HepG2 (cell line): ENCODE results near the gene STX1B. TPM values are rescaled to one million over a fixed set of nuclear protein-coding genes. Genes with fewer than 3 reads are reported as not detected.

Source experiments
- CBX2 ChIP-seq, 2 experiments: fragments of 200-600 bp in 1 of 2; sonication (generic); formaldehyde crosslinking in 1 of 2; IDR thresholded peaks; 2 replicates each; pipeline versions ENCODE4 v1.7.0 to v1.8.1; 2018 to 2022; ENCODE audit warnings: low read depth in 2 of 2, low read length in 1 of 2, mild to moderate bottlenecking in 1 of 2, missing genetic modification reagents in 1 of 2
- ETV6 ChIP-seq: sonication (generic); formaldehyde crosslinking; conservative IDR thresholded peaks from 2 replicates; pipeline ENCODE4 v1.4.0; 2020; ENCODE audit warnings: missing genetic modification reagents
- FOXC1 ChIP-seq: sonication (generic); formaldehyde crosslinking; IDR thresholded peaks from 2 replicates; pipeline ENCODE4 v1.8.0; 2022; ENCODE audit warnings: mild to moderate bottlenecking, missing genetic modification reagents, borderline replicate concordance
- FOXP1 ChIP-seq, 2 experiments: fragments of 450-650 bp in 1 of 2; IDR thresholded peaks; 2 replicates each; pipeline ENCODE4 v1.6.1; 2017 to 2018; ENCODE audit warnings: antibody characterized with exemption in 1 of 2
- GABPB1 ChIP-seq: IDR thresholded peaks from 2 replicates; pipeline ENCODE4 v1.6.1; 2016; ENCODE audit warnings: mild to moderate bottlenecking, missing genetic modification reagents, moderate library complexity, missing compliant biosample characterization
- GPN1 ChIP-seq: sonication (generic); formaldehyde crosslinking; IDR thresholded peaks from 2 replicates; pipeline ENCODE4 v1.5.1; 2020; ENCODE audit warnings: missing genetic modification reagents, borderline replicate concordance
- HMG20A ChIP-seq: IDR thresholded peaks from 2 replicates; pipeline ENCODE4 v1.6.1; 2016; ENCODE audit warnings: borderline replicate concordance
- HNRNPH1 ChIP-seq: fragments of 200-400 bp; formaldehyde crosslinking; optimal IDR thresholded peaks from 2 replicates; pipeline ENCODE3; 2017; ENCODE audit warnings: mild to moderate bottlenecking, low read depth, low read length
- MATR3 ChIP-seq: sonication (generic); formaldehyde crosslinking; IDR thresholded peaks from 2 replicates; pipeline ENCODE4 v1.4.0; 2020; ENCODE audit warnings: missing genetic modification reagents
- MYNN ChIP-seq: sonication (generic); formaldehyde crosslinking; IDR thresholded peaks from 2 replicates; pipeline ENCODE4 v1.4.0; 2020; ENCODE audit warnings: mild to moderate bottlenecking, low read depth, missing genetic modification reagents
- MYPOP ChIP-seq: sonication (generic); formaldehyde crosslinking; IDR thresholded peaks from 2 replicates; pipeline ENCODE4 v1.8.1; 2023; ENCODE audit warnings: mild to moderate bottlenecking, moderate library complexity, missing genetic modification reagents
- NRL ChIP-seq: sonication (generic); formaldehyde crosslinking; IDR thresholded peaks from 2 replicates; pipeline ENCODE4 v1.5.0; 2020; ENCODE audit warnings: missing genetic modification reagents, mild to moderate bottlenecking, moderate library complexity, borderline replicate concordance
- PAX8 ChIP-seq: sonication (generic); formaldehyde crosslinking; IDR thresholded peaks from 2 replicates; pipeline ENCODE4 v1.8.0; 2022; ENCODE audit warnings: mild to moderate bottlenecking, missing genetic modification reagents, borderline replicate concordance
- SATB2 ChIP-seq: sonication (generic); formaldehyde crosslinking; IDR thresholded peaks from 2 replicates; pipeline ENCODE4 v1.5.0; 2020; ENCODE audit warnings: missing genetic modification reagents
- SOX6 ChIP-seq, 2 experiments: fragments of 450-650 bp in 1 of 2; sonication (generic) in 1 of 2; formaldehyde crosslinking in 1 of 2; IDR thresholded peaks; 2 replicates each; pipeline versions ENCODE4 v1.4.0 to v1.6.1; 2017 to 2020; ENCODE audit warnings: antibody characterized with exemption in 1 of 2, mild to moderate bottlenecking in 1 of 2, missing genetic modification reagents in 1 of 2
- SPEN ChIP-seq: sonication (generic); formaldehyde crosslinking; IDR thresholded peaks from 2 replicates; pipeline ENCODE4 v1.5.1; 2020; ENCODE audit warnings: low read depth, mild to moderate bottlenecking, missing genetic modification reagents
- TBL1XR1 ChIP-seq: fragments of 150-350 bp; IDR thresholded peaks from 2 replicates; pipeline ENCODE4 v1.6.1; 2014; ENCODE audit warnings: borderline replicate concordance, low read length; ENCODE audit not compliant: partially characterized antibody
- ZFP36 ChIP-seq: fragments of 150-350 bp; IDR thresholded peaks from 2 replicates; pipeline ENCODE4 v1.6.1; 2018; ENCODE audit warnings: borderline replicate concordance, low read length, low read depth; ENCODE audit not compliant: partially characterized antibody
- ZNF180 ChIP-seq: sonication (generic); formaldehyde crosslinking; IDR thresholded peaks from 2 replicates; pipeline ENCODE4 v1.4.0; 2020; ENCODE audit warnings: low read depth, missing genetic modification reagents, borderline replicate concordance
- ZNF552 ChIP-seq: sonication (generic); formaldehyde crosslinking; IDR thresholded peaks from 2 replicates; pipeline ENCODE4 v1.9.0; 2022; ENCODE audit warnings: missing genetic modification reagents, mild to moderate bottlenecking, borderline replicate concordance
- ZNF570 ChIP-seq: sonication (generic); formaldehyde crosslinking; IDR thresholded peaks from 2 replicates; pipeline ENCODE4 v1.4.0; 2020; ENCODE audit warnings: mild to moderate bottlenecking, missing genetic modification reagents, borderline replicate concordance
- ZNF644 ChIP-seq: IDR thresholded peaks from 2 replicates; pipeline ENCODE4 v1.6.1; 2016; ENCODE audit warnings: low read depth
- polyA plus RNA-seq, 8 experiments: library from polyadenylated mRNA; depleted of rRNA in 3 of 8; stranded (reverse) in 7 of 8; unstranded in 1 of 8; fragments of >200 nt; fragmentation: Illumina TruSeq in 4 of 8; extraction: Trizol in 4 of 8; gene quantifications; 2 replicates each; pipeline versions ENCODE4 v1.2.1 to v1.2.3, GENCODE V29; 2011 to 2016; ENCODE audit warnings: low read depth in 4 of 8, missing spikeins in 1 of 8, mixed read lengths in 1 of 8; ENCODE audit not compliant: insufficient read depth in 1 of 8
- total RNA-seq, 5 experiments: library from RNA; depleted of rRNA; stranded (reverse); fragments of >200 nt; fragmentation: Illumina TruSeq; extraction: Trizol; gene quantifications; 2 replicates each; pipeline ENCODE4 v1.2.3, GENCODE V29; 2016; ENCODE audit warnings: low read depth in 1 of 5
- TF ChIP-seq, protein P1 (sequence below): sonication (generic); formaldehyde crosslinking; IDR thresholded peaks from 2 replicates; pipeline ENCODE4 v1.5.0; 2020; ENCODE audit warnings: mild to moderate bottlenecking, missing genetic modification reagents, borderline replicate concordance

STX1B gene
- total and polyA plus RNA-seq, 2 of the 13 experiments (the other 11 are each of a cell fraction or from before 2014, with no cell fraction given), result 2.1 to 3.0 TPM

DNA sequence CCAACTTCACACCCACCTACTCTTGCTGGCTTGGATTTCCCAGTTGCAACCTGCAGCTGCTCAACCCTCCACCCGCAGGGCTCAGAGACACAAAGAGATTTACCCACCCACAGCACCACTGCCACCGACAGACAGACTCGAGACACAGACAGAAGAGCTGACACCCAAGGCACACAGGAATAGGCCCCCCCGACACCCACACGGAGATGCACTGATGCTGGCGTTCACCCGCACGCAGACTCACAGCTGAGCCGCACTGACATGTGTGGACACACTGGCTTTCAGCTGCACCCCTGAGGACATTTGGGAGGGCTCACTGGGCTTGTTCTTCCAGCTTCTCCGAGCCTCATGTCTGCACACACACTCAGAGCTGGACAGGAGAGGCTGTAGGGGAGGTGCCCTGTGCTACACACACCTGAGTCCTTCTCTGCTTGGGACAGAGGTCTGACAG is 8.2 kb downstream of the STX1B start (continued):
- no peak for TF ChIP-seq SPEN (CRISPR knock-in tag)
- TF ChIP-seq HNRNPH1, result no peak
- TF ChIP-seq CBX2 (IDR thresholded peaks at IDR 0.05; ENCODE audit: low read depth, low read length), result no peak
- TF ChIP-seq CBX2 (CRISPR knock-in tag; IDR thresholded peaks at IDR 0.05; ENCODE audit: low read depth), result no peak
- TF ChIP-seq MYPOP (CRISPR knock-in tag), result no peak
- TF ChIP-seq ZNF552 (CRISPR knock-in tag), result no peak
- TF ChIP-seq ZNF570 (CRISPR knock-in tag), result no peak
- TF ChIP-seq NRL, result 0 out of 2 replicates have a peak, but pooled peaks have one; percentile 8
- no peak for TF ChIP-seq FOXC1
- TF ChIP-seq SATB2 (CRISPR knock-in tag), result no peak
- no peak for TF ChIP-seq TBL1XR1
- no peak for TF ChIP-seq GABPB1
- TF ChIP-seq, protein P1, sequence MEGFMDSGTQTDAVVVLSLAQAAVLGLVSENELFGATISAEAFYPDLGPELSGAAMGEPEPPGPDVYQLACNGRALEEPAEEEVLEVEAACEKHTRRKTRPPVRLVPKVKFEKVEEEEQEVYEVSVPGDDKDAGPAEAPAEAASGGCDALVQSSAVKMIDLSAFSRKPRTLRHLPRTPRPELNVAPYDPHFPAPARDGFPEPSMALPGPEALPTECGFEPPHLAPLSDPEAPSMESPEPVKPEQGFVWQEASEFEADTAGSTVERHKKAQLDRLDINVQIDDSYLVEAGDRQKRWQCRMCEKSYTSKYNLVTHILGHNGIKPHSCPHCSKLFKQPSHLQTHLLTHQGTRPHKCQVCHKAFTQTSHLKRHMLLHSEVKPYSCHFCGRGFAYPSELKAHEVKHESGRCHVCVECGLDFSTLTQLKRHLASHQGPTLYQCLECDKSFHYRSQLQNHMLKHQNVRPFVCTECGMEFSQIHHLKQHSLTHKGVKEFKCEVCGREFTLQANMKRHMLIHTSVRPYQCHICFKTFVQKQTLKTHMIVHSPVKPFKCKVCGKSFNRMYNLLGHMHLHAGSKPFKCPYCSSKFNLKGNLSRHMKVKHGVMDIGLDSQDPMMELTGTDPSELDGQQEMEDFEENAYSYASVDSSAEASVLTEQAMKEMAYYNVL (CRISPR knock-in tag), result 0 out of 2 replicates have a peak, but pooled peaks have one; percentile 31
- no peak for TF ChIP-seq ZFP36
- no peak for TF ChIP-seq ZNF180 (CRISPR knock-in tag)
- no peak for TF ChIP-seq FOXP1 (IDR thresholded peaks at IDR 0.05)
- no peak for TF ChIP-seq FOXP1 (CRISPR knock-in tag; IDR thresholded peaks at IDR 0.05)
- TF ChIP-seq MYNN (CRISPR knock-in tag), result no peak
- peak; percentile 68; the same call in 1 of the 2 replicates for TF ChIP-seq MATR3 (CRISPR knock-in tag)
- TF ChIP-seq PAX8, result no peak
- no peak for TF ChIP-seq SOX6 (IDR thresholded peaks at IDR 0.05)
- TF ChIP-seq SOX6 (CRISPR knock-in tag; IDR thresholded peaks at IDR 0.05), result 0 out of 2 replicates have a peak, but pooled peaks have one; percentile 4
- no peak for TF ChIP-seq GPN1
- no peak for TF ChIP-seq HMG20A (CRISPR knock-in tag)
- 0 out of 2 replicates have a peak, but pooled peaks have one; percentile 4 for TF ChIP-seq ZNF644 (CRISPR knock-in tag)
- TF ChIP-seq ETV6 (CRISPR knock-in tag), result no peak
